GM20000 (cell line): ENCODE data around the gene KCNJ6.

Experiments used
- DNase-seq: peaks from one replicate; pipeline ENCODE4 v3.0.0; 2012; ENCODE audit warnings: low spot score
- TF ChIP-seq, protein P1 (sequence below): IDR thresholded peaks from 2 replicates; pipeline ENCODE4 v1.5.1; 2012; ENCODE audit warnings: mild to moderate bottlenecking, control low read depth; ENCODE audit errors: extremely low read depth, missing control alignments

Gene KCNJ6

DNA sequence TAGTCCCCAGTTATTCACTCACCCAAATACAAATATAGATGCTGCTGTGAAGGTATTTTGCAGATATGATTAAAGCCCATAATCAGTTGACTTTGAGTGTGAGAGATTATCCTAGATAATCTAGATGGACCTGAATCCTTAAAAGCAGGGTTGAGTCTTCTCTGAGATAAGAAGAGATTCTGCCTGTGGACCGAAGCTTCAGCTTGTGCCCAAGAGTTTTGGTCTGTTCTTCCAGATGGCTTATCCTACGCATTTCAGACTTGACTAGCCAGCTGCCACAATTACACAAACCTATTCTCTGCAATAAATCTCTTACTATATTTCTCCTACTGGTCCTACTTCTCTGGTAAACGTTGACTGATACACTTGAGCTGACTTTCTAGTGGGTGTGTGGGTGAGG lies 145.1 kb downstream of the KCNJ6 start:
- TF ChIP-seq, protein P1, sequence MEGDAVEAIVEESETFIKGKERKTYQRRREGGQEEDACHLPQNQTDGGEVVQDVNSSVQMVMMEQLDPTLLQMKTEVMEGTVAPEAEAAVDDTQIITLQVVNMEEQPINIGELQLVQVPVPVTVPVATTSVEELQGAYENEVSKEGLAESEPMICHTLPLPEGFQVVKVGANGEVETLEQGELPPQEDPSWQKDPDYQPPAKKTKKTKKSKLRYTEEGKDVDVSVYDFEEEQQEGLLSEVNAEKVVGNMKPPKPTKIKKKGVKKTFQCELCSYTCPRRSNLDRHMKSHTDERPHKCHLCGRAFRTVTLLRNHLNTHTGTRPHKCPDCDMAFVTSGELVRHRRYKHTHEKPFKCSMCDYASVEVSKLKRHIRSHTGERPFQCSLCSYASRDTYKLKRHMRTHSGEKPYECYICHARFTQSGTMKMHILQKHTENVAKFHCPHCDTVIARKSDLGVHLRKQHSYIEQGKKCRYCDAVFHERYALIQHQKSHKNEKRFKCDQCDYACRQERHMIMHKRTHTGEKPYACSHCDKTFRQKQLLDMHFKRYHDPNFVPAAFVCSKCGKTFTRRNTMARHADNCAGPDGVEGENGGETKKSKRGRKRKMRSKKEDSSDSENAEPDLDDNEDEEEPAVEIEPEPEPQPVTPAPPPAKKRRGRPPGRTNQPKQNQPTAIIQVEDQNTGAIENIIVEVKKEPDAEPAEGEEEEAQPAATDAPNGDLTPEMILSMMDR: no peak
- DNase-seq: no peak

GRCh38 chr21:37770461-37770860 lies 145.8 kb downstream of the KCNJ6 start:
- DNase-seq: no peak
- TF ChIP-seq, protein P1: no peak

GRCh38 chr21:37769656-37770055 lies 146.6 kb downstream of the KCNJ6 start:
- TF ChIP-seq, protein P1: no peak
- DNase-seq: no peak

DNA sequence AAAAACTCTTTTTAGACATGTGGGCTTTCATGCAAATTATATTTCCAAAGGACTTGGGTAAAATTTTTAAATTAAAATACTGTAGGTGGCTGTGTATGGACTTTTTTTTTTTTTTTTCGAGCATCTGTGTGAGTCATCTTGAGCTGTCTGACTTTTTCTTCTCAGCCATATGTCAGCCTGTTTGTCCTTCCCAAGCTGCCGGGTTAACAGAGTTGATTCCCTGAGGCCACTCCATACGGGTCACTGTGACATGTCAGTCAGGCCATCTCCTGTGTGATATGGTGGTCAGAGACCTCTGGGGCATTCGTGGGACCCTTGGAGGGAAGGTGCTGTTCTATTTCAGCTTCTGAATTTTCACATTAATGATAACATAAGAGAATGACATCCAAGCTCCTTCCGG lies 148.3 kb downstream of the KCNJ6 start:
- TF ChIP-seq, protein P1: no peak

GRCh38 chr21:37766129-37766528 lies 150.1 kb downstream of the KCNJ6 start:
- no peak for DNase-seq
- TF ChIP-seq, protein P1: no peak

More for the DNA sequence above, 148.3 kb downstream of the KCNJ6 start:
- no peak for DNase-seq

- TF ChIP-seq, protein P1: no peak
Observed at GRCh38 chr21:37765221-37765900, 150.9 kb downstream of the KCNJ6 start.

GRCh38 chr21:37764691-37765090 lies 151.6 kb downstream of the KCNJ6 start:
- TF ChIP-seq, protein P1: no peak
- no peak for DNase-seq

More at GRCh38 chr21:37765221-37765900, 150.9 kb downstream of the KCNJ6 start:
- no peak for DNase-seq
